Measurements from ENCODE around the gene STK39. TPM values are rescaled to one million over a fixed set of nuclear protein-coding genes. Genes with fewer than 3 reads are reported as not detected.

The STK39 gene
- total and polyA plus RNA-seq, 9 of the 15 experiments (the other 6 are each of a cell fraction or from before 2014, with no cell fraction given): 0.19 to 0.76 (median 0.51) TPM

DNA sequence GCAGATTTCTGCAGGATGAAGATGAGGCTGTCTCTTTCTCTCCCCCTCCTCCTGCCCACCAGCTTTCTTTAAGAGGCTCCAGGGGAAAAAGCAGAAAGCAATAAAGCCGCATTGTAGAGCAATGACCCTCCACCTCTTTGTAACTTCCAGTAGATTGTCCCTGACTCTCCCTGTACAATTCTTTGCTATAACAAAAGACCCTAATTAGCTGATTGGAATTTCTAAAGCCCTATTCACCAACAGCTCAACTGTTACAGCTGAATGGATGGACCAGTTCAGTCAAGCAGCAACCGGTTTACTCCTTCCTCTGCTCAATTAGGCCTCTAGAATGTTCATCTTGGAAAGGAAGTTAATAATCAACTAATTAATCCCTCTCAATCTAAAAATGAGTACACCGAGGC, 301.0 kb downstream of the STK39 start:
- BruUV-seq (replicated peaks): no TSS peak
- peak overlapping the region; percentile 96 for H2AFZ ChIP-seq (ENCODE audit: low read depth, low read length)
- peak overlapping the region; percentile 80 for H3K4me2 ChIP-seq (ENCODE audit: insufficient read depth, low read length)
- H3K9ac ChIP-seq (ENCODE audit: insufficient read depth in 1 of 2, low read depth in 2 of 2, low read length in 2 of 2): peak overlapping the region; percentile 49 to 63; a peak in 3 of 4 replicates
- ATAC-seq (no peak), FAIRE-seq (no peak), DNase-seq (ENCODE audit: extremely low read depth in 1 of 4, low spot score in 3 of 4) (no peak)
- no peak overlapping the region for H3K4me3 ChIP-seq
- no peaks in the 10 kb centered on the region for H3K36me3 ChIP-seq (ENCODE audit: control insufficient read depth, insufficient read depth, low read length)
- intact Hi-C loops (cut with micrococcal nuclease) (loop anchor here (10.0 kb wide), 2 partner anchors 858 to 1572 kb away; partner anchors contain the start of genes NOSTRIN and SCN9A), in situ Hi-C loops (cut with MboI) (loop anchor here (25.0 kb wide), 1 partner anchor 966 kb away; the partner anchor contains the start of gene G6PC2)
- H3K4me1 ChIP-seq (replicated peaks in 1 of 2; ENCODE audit: control insufficient read depth in 2 of 2, insufficient read depth in 2 of 2, low read length in 2 of 2): peaks cover 3 to 46% of the 10 kb centered on the region in 2 experiments; a peak in 3 of 5 replicates
- peaks cover 14% of the 10 kb centered on the region for H3K79me2 ChIP-seq (ENCODE audit: control insufficient read depth, insufficient read depth, low read length)
- H4K20me1 ChIP-seq (replicated peaks; ENCODE audit: control insufficient read depth, insufficient read depth, low read length): no peaks in the 10 kb centered on the region
- H3K9me1 ChIP-seq (ENCODE audit: control insufficient read depth, insufficient read depth, low read length): no peaks in the 10 kb centered on the region
- TF ChIP-seq, protein P1, sequence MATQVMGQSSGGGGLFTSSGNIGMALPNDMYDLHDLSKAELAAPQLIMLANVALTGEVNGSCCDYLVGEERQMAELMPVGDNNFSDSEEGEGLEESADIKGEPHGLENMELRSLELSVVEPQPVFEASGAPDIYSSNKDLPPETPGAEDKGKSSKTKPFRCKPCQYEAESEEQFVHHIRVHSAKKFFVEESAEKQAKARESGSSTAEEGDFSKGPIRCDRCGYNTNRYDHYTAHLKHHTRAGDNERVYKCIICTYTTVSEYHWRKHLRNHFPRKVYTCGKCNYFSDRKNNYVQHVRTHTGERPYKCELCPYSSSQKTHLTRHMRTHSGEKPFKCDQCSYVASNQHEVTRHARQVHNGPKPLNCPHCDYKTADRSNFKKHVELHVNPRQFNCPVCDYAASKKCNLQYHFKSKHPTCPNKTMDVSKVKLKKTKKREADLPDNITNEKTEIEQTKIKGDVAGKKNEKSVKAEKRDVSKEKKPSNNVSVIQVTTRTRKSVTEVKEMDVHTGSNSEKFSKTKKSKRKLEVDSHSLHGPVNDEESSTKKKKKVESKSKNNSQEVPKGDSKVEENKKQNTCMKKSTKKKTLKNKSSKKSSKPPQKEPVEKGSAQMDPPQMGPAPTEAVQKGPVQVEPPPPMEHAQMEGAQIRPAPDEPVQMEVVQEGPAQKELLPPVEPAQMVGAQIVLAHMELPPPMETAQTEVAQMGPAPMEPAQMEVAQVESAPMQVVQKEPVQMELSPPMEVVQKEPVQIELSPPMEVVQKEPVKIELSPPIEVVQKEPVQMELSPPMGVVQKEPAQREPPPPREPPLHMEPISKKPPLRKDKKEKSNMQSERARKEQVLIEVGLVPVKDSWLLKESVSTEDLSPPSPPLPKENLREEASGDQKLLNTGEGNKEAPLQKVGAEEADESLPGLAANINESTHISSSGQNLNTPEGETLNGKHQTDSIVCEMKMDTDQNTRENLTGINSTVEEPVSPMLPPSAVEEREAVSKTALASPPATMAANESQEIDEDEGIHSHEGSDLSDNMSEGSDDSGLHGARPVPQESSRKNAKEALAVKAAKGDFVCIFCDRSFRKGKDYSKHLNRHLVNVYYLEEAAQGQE (IDR thresholded peaks at IDR 0.05; ENCODE audit: borderline replicate concordance): peak; percentile 52; the same call in 1 of the 2 replicates
- TF ChIP-seq, protein P1 (CRISPR knock-in tag; IDR thresholded peaks at IDR 0.05; ENCODE audit: low read depth): no peak
- TF ChIP-seq, protein P2, sequence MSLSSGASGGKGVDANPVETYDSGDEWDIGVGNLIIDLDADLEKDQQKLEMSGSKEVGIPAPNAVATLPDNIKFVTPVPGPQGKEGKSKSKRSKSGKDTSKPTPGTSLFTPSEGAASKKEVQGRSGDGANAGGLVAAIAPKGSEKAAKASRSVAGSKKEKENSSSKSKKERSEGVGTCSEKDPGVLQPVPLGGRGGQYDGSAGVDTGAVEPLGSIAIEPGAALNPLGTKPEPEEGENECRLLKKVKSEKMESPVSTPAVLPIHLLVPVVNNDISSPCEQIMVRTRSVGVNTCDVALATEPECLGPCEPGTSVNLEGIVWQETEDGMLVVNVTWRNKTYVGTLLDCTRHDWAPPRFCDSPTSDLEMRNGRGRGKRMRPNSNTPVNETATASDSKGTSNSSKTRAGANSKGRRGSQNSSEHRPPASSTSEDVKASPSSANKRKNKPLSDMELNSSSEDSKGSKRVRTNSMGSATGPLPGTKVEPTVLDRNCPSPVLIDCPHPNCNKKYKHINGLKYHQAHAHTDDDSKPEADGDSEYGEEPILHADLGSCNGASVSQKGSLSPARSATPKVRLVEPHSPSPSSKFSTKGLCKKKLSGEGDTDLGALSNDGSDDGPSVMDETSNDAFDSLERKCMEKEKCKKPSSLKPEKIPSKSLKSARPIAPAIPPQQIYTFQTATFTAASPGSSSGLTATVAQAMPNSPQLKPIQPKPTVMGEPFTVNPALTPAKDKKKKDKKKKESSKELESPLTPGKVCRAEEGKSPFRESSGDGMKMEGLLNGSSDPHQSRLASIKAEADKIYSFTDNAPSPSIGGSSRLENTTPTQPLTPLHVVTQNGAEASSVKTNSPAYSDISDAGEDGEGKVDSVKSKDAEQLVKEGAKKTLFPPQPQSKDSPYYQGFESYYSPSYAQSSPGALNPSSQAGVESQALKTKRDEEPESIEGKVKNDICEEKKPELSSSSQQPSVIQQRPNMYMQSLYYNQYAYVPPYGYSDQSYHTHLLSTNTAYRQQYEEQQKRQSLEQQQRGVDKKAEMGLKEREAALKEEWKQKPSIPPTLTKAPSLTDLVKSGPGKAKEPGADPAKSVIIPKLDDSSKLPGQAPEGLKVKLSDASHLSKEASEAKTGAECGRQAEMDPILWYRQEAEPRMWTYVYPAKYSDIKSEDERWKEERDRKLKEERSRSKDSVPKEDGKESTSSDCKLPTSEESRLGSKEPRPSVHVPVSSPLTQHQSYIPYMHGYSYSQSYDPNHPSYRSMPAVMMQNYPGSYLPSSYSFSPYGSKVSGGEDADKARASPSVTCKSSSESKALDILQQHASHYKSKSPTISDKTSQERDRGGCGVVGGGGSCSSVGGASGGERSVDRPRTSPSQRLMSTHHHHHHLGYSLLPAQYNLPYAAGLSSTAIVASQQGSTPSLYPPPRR (CRISPR knock-in tag; IDR thresholded peaks at IDR 0.05; ENCODE audit: borderline replicate concordance): no peak
- TF ChIP-seq ZKSCAN8 (CRISPR knock-in tag; IDR thresholded peaks at IDR 0.05) (0 out of 2 replicates have a peak, but pooled peaks have one; percentile 5), ZNF584 (CRISPR knock-in tag; IDR thresholded peaks at IDR 0.05; ENCODE audit: low read depth) (0 out of 2 replicates have a peak, but pooled peaks have one; percentile 8)
- TF ChIP-seq, protein P3, sequence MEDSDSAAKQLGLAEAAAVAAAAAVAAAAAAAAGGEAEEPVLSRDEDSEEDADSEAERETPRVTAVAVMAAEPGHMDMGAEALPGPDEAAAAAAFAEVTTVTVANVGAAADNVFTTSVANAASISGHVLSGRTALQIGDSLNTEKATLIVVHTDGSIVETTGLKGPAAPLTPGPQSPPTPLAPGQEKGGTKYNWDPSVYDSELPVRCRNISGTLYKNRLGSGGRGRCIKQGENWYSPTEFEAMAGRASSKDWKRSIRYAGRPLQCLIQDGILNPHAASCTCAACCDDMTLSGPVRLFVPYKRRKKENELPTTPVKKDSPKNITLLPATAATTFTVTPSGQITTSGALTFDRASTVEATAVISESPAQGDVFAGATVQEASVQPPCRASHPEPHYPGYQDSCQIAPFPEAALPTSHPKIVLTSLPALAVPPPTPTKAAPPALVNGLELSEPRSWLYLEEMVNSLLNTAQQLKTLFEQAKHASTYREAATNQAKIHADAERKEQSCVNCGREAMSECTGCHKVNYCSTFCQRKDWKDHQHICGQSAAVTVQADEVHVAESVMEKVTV (CRISPR knock-in tag; IDR thresholded peaks at IDR 0.05): peak; percentile 36; the same call in 1 of the 2 replicates
- WGBS (ENCODE audit: insufficient coverage, low coverage, missing lambda C conversion rate): 41% methylated on average over 3 of the region's 3 CpGs
- no peaks in the 10 kb centered on the region for H3K9me3 ChIP-seq (replicated peaks; ENCODE audit: control insufficient read depth, insufficient read depth, low read depth, low read length)
- H3K27me3 ChIP-seq (ENCODE audit: control insufficient read depth in 2 of 2, insufficient read depth in 2 of 2, low read length in 2 of 2): no peaks in the 10 kb centered on the region
- POLR2A ChIA-PET: interaction anchor here (1.1 to 4.9 kb wide), 3 partner anchors 7 to 12 kb away, joined by 3 to 52 read pairs (median 6); no protein-coding TSS in a partner anchor
- CTCF ChIA-PET (ENCODE audit: low intra/inter-chr PET ratio): no interaction called here
- H3K27ac ChIP-seq (ENCODE audit: extremely low read depth, low read depth, low read length): peak overlapping the region; percentile 86

Data from K562 (cell line).